DOHH2 (cell line): ENCODE results near the gene MAP3K1.

Source experiments
- EZH2phosphoT487 ChIP-seq: fragments of 200-600 bp; sonication (generic); IDR thresholded peaks from 2 replicates; pipeline ENCODE4 v1.6.1; 2017; ENCODE audit warnings: borderline replicate concordance, mild to moderate bottlenecking, antibody characterized with exemption, low read length, moderate library complexity, mixed read lengths
- TF ChIP-seq, protein P1 (sequence below): fragments of 200-600 bp; sonication (generic); IDR thresholded peaks from one replicate; pipeline ENCODE4 v1.5.1; 2014; ENCODE audit warnings: antibody characterized with exemption, mild to moderate bottlenecking, low read depth, low read length; ENCODE audit not compliant: poor library complexity, severe bottlenecking

DNA sequence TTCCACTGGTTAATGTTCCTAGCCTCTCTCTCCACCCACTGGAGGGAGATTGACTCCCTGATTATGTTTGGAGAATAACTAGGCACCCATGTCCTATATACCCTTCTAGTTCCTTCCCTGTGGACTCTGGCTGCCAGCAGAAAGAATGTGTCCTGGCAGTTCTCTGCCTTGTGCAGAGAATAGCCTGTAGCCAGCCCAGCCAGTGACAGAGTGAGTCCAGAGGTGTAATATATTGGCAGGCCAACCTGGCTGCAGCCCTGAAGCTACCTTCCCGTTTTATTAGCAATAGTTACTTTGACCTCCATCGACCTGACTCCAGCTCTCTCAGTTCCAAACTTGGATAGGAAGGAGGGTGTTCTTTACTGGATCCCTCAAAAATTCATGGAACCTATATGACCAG, 102.2 kb downstream of the MAP3K1 start:
- TF ChIP-seq, protein P1, sequence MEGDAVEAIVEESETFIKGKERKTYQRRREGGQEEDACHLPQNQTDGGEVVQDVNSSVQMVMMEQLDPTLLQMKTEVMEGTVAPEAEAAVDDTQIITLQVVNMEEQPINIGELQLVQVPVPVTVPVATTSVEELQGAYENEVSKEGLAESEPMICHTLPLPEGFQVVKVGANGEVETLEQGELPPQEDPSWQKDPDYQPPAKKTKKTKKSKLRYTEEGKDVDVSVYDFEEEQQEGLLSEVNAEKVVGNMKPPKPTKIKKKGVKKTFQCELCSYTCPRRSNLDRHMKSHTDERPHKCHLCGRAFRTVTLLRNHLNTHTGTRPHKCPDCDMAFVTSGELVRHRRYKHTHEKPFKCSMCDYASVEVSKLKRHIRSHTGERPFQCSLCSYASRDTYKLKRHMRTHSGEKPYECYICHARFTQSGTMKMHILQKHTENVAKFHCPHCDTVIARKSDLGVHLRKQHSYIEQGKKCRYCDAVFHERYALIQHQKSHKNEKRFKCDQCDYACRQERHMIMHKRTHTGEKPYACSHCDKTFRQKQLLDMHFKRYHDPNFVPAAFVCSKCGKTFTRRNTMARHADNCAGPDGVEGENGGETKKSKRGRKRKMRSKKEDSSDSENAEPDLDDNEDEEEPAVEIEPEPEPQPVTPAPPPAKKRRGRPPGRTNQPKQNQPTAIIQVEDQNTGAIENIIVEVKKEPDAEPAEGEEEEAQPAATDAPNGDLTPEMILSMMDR: no peak
- TF ChIP-seq EZH2phosphoT487: no peak
